RCC 7860 (cell line): ENCODE measurements around the gene SLC37A1.

Experiments
- DNase-seq: peaks from one replicate; pipeline ENCODE4 v3.0.0-alpha.2; 2015; ENCODE audit warnings: low spot score
- FAIRE-seq: peaks from 2 replicates; lab custom pipeline; 2012; peaks lifted over from hg19 to GRCh38; lab: Jason Lieb, UNC

SLC37A1 gene

DNA sequence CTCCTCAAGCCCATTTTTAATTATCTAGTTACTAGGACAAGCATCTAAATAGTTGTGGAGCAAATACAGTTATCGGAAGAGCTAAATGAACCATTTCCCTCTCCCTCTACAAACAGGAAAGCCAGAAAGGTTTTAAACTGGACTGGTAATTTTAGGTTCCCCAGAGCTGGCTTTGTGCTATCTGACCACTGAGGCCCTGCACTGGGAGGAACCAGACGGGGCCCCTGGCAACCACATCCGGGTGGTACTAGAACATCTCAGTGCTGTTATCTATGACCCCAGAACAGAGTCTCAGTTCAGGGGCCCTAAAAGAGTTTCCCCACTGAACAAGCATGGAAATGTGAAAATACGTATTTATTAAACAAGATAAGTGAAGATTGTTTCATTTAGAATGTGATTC is 9.9 kb upstream of the SLC37A1 start:
- DNase-seq (no peak), FAIRE-seq (no peak)

GRCh38 chr21:42505090-42505726 is 8.4 kb upstream of the SLC37A1 start:
- DNase-seq = no peak
- no peak for FAIRE-seq

DNA sequence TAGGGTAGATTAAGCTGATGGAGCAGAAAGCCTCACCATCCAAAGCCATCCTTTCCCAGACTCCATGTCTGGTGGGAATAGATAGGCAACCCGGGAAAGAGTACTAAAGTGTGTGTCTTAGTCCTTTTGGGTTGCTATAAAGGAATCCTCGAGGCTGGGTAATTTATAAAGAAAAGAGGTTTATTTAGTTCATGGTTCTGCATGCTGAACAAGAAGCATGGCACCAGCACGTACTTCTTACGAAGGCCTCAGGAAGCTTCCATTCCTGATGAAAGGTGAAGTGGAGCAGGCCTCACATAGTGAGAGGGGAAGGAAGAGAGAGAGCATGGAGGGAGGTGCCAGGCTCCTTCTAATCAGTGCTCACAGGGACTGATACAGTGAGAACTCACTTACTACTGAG is 6.2 kb upstream of the SLC37A1 start:
- FAIRE-seq (no peak), DNase-seq (no peak)

GRCh38 chr21:42508371-42508770 is 5.3 kb upstream of the SLC37A1 start:
- DNase-seq (no peak), FAIRE-seq (no peak)

- DNase-seq = no peak
- FAIRE-seq = no peak
These were observed 4.4 kb upstream of the SLC37A1 start for GRCh38 chr21:42509244-42509643.

DNA sequence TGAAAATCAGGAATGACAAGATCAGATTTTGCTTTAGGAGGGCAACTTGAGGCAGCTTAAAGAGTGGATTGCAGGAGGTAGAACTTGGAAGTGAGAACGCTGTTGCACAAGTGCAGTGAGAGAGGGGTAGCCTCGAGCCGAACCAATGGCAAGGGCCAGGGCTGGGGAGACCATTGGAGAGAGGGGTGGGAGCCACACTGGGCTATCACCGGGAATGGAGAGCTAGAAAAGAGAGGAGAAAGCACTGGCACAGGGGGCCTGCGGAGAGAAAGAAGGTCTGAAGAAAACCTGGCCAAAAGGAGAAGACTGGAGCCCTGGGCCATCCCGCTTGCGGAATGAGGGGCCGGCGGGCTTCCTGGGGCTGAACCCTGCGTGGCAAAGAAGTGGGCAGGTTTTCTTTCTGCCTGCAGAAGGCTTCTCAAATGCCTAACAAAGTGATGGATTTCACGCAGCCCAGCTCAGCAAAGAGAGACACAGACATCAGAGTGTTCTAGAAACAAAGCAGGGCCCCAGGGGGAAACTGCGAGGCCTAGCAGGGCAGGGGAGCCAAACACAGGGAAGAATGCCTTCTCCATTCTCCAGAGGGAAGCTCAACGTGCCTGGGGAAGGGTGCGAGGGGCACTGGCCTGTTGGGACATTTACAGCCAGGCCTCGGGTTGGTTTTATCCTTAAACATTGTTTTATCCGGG is 1.2 kb upstream of the SLC37A1 start:
- DNase-seq = no peak
- no peak for FAIRE-seq

DNA sequence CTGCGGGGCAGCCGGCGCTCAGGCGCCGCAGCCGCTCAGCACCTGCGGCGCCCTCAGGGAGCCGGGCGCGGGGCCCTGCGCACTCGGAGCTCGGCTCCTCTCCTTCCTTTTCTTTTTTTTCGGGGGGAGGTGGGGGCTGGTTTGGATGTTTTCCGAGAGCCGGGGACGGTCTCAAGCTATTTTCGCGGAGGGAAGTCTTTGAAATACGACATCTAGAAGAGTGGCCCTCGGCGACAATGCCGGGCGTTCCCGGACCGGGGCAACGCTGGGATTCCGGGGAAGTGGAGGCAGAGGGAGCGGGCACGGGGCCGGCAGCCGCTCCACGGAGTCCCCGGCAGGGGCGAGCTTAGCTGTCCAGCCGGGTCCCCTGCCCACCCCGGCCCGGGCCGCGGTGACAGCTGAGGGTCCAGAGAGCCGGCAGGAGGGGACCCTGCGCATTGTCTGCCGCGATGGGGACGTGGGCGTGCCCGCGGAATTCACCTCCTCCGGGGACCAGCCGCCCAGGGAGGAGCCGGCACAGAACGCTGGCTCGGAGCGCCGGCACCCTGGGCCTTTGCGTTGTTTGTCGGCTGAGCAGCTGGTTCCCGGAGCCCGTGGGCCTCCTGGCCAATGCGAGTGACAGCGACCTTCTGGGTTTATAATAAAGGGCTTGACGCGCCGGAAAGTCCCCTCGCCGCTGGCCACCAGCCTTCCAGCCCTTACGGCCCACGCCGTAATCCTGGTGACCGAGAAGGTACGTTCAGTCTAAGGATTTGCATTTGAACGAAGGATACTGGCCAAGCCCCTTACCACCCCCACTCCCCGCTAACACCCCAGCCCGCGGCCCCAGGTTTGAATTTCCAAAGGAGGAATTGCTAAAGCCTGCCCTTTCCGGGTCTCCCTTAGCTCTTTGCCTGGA is 582 bp downstream of the SLC37A1 start:
- DNase-seq (peak; percentile 10), FAIRE-seq (no peak)

- FAIRE-seq (no peak), DNase-seq (no peak)
These were observed 1.2 kb downstream of the SLC37A1 start for GRCh38 chr21:42514883-42515228.

GRCh38 chr21:42515708-42516502 is 2.3 kb downstream of the SLC37A1 start:
- DNase-seq (peak; percentile 63), FAIRE-seq (no peak)

- peak; percentile 87 for FAIRE-seq
- DNase-seq = peak; percentile 93
These were observed 4.6 kb downstream of the SLC37A1 start for GRCh38 chr21:42518215-42518614.

DNA sequence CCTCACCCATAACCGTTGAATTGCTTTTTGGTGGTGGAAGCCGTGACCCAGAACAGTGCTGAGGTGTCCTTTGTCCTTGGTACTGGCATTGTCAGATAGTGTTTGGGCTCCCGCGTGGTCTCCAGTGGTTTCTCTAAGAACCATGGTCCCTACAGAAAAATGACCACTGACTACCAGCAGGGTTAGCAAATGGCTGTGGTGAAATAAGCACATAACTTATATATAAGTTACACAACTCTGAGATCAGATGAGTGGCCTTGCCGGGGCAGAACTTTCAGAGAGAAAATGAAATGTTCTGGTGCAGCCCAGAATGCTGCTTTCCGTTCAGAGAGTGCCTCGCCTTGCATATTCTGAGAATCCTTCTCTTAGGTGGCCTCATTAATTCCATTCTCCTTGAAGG is 5.0 kb downstream of the SLC37A1 start:
- no peak for FAIRE-seq

DNA sequence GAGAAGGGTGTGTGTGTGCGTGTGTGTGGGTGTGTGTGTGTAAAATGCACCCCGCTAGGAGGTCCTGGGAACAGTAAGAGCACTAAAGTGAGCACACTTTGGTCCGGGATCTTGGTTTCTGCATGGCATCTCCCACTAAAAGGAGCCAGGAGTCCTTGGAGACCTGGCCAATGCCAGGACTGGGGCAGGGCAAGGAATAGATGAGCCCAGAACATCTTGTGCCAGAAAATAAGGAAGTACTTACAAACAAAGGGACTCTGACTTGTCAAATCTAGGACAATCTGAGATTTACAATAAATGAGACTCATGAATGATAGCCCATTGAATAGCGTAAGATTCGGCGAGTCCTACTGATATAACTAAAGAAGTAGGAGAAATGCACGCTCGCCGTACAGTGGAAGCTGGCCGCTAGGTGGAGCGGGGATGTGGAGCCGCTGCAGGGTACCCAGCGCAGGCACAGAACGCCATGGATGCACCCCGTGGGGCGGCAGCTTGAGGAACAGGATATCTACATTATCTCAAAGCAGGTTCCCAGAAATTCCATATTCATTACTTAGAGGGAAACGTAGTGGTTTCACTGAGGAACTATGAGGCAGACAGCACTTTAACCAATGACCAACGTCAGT is 7.1 kb downstream of the SLC37A1 start:
- FAIRE-seq = no peak
- no peak for DNase-seq

More for the DNA sequence above, 5.0 kb downstream of the SLC37A1 start:
- DNase-seq = no peak

GRCh38 chr21:42521384-42521783 is 7.7 kb downstream of the SLC37A1 start:
- no peak for DNase-seq
- FAIRE-seq = no peak

DNA sequence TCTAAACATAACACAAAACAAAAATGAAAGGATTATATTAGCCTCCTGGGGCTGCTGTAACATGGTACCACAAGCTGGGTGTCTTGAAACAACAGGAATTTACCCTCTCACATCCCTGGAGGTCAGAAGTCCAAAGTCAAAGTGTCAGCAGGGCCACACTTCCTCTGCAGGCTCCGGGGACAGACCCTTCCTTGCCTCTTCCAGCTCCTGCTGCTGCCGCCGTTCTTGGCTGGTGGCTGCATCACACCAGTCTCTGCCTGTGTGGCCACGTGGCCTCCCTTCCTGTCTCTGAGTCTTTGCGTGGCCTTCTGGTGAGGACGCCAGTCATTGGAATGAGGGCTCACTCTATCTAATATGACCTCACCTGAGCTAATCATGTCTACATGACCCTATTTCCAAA is 8.2 kb downstream of the SLC37A1 start:
- DNase-seq (no peak), FAIRE-seq (no peak)

DNA sequence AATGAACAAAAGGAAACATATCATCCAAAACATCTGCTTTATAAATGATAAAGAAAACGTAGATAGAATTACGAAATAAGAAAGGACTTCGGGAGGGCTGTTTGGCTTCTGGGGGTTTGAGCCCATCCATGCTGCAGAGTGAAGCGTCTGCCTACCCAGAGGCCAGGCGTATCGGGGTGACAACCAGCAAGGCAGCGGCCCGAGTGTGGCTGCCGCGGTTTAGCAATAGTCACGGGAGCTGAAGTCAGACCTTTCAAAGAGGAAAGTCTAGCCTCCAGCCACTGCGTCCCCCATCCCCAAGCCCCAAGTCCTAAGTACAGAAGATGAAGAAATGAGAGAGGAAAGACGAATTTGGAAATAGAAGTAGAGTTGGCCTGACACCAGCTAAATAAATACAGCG is 8.6 kb downstream of the SLC37A1 start:
- FAIRE-seq = no peak

DNA sequence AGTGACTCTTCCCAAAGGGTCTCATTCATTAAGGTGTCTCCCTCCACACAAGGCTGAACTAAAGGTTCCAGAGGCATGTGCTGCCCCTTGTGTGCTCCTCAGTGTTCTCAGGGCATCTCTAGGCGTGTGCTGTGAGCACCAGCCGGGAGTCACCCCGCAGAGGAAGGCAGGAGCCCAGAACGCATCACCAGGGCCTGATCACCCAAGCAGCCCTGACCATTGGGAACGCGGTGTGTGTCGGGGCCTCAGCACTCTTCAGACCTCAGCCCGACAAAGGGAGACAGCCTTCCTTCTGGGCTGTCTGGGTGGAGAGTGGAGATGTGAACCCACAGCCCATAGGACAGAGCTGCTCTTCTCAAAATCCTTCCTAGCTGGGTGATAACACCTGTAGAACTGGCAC is 9.1 kb downstream of the SLC37A1 start:
- DNase-seq (no peak), FAIRE-seq (no peak)

More for the DNA sequence above, 8.6 kb downstream of the SLC37A1 start:
- DNase-seq = no peak

GRCh38 chr21:42523211-42523610 is 9.6 kb downstream of the SLC37A1 start:
- no peak for FAIRE-seq
- no peak for DNase-seq

GRCh38 chr21:42523941-42524340 is 10.3 kb downstream of the SLC37A1 start:
- no peak for FAIRE-seq

GRCh38 chr21:42524341-42525028 is 10.8 kb downstream of the SLC37A1 start:
- FAIRE-seq = no peak
- DNase-seq = no peak

More at GRCh38 chr21:42523941-42524340, 10.3 kb downstream of the SLC37A1 start:
- DNase-seq = no peak

DNA sequence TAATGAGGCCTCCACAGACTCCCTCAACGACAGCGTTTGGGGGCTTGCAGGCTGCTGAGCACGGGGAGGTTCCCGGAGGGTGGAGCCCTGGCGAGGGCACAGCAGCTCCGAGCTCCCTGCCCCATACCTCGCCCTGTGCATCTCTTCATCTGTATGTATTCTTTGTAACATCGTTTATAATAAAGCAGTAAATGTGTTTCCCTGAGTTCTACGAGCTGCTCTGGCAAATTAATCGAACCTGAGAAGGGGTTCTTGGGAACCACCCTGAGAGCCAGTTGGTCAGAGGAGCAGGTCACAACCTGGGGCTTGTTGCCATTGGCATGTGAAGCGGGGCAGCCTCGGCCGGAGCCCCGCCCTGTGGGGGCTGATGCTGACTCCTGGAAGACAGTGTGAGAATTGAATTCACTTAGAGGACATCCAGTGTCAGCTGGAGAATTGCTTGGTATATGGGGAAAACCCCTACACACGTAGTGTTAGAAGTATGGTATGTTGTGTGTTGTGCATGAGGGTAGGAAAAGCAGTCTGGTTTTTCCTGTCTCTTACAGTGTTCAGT is 11.5 kb downstream of the SLC37A1 start:
- FAIRE-seq = no peak

More for the DNA sequence above, 11.5 kb downstream of the SLC37A1 start:
- DNase-seq = no peak
